BE2C (cell line): ENCODE data around the gene SH3D21.
A peak's percentile ranks its signal among the peaks of the same experiment; 100 is the strongest.

Experiments used
- DNase-seq: peaks from one replicate; pipeline ENCODE4 v3.0.0-alpha.2; 2020
- H3K27me3 ChIP-seq: fragments of 250-450 bp; sonication (Bioruptor Pico); 2 replicates; pipeline ENCODE4 v1.5.1; 2020; ENCODE audit warnings: mild to moderate bottlenecking
- H3K36me3 ChIP-seq: fragments of 250-450 bp; sonication (Bioruptor Pico); 2 replicates; pipeline ENCODE4 v1.5.1; 2020; ENCODE audit warnings: mild to moderate bottlenecking
- H3K4me1 ChIP-seq: fragments of 250-450 bp; sonication (Bioruptor Pico); 2 replicates; pipeline ENCODE4 v1.5.1; 2020
- H3K4me3 ChIP-seq: 2 replicates; pipeline ENCODE4 v1.5.1; 2011; ENCODE audit warnings: low read depth, low read length
- H3K9me3 ChIP-seq: fragments of 250-450 bp; sonication (Bioruptor Pico); 2 replicates; pipeline ENCODE4 v1.5.1; 2020
- CTCF ChIP-seq: IDR thresholded peaks from 2 replicates; pipeline ENCODE4 v1.5.1; 2012; ENCODE audit warnings: mild to moderate bottlenecking, low read depth, low read length

Gene SH3D21

DNA sequence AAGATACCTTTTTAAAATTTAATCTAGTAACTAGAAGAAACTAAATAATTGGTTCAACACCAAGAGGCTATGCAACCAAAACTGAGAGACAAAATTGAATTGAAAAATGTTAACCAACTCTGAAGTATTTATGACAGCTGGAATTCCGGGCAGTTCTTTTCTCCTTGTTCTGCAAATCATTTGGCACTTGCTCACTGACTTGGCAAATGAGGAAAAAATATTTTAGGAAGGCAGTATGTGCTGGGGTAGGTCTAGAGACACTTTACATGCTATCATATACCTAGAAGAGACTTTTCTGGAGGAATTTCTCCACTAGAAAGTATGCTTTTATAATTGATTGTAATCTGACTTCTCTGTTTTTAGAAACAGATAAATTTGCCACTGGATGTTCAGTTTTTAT is 22.1 kb upstream of the SH3D21 start:
- no peak for DNase-seq
- peaks cover 29% of the 10 kb centered on the region for H3K36me3 ChIP-seq
- H3K4me1 ChIP-seq: no peaks in the 10 kb centered on the region
- H3K4me3 ChIP-seq: no peak overlapping the region
- TF ChIP-seq CTCF: no peak
- H3K27me3 ChIP-seq: no peaks in the 10 kb centered on the region
- H3K9me3 ChIP-seq: no peaks in the 10 kb centered on the region

DNA sequence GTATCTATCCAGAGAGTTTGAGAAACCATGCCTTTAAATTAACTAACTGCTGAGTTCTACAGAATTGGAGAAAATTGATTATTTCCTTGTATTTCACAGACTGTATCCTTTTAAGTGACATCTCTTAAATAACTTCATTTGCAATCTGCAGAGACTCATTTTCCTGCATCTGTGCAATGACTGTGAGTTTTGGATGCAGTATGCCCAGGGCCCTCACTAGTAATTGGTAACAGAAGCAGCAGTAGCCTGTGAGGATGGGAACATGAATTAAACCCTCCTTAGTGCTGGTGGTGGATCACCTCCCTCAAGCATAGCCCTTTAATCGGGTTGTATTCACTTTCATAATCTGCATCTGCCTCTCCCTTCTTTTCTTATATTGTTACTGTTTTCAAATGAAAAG is 21.7 kb upstream of the SH3D21 start:
- no peak for DNase-seq
- TF ChIP-seq CTCF: no peak
- Histone ChIP-seq H3K4me3 (no peak overlapping the region), H3K9me3 (no peaks in the 10 kb centered on the region), H3K36me3 (peaks cover 29% of the 10 kb centered on the region), H3K4me1 (no peaks in the 10 kb centered on the region), H3K27me3 (no peaks in the 10 kb centered on the region)

GRCh38 chr1:36285443-36286101 is 20.6 kb upstream of the SH3D21 start:
- H3K36me3 ChIP-seq: peaks cover 29% of the 10 kb centered on the region
- TF ChIP-seq CTCF: peak; percentile 60
- no peaks in the 10 kb centered on the region for H3K9me3 ChIP-seq
- no peak overlapping the region for H3K4me3 ChIP-seq
- no peaks in the 10 kb centered on the region for H3K4me1 ChIP-seq
- H3K27me3 ChIP-seq: no peaks in the 10 kb centered on the region
- peak; percentile 57 for DNase-seq

DNA sequence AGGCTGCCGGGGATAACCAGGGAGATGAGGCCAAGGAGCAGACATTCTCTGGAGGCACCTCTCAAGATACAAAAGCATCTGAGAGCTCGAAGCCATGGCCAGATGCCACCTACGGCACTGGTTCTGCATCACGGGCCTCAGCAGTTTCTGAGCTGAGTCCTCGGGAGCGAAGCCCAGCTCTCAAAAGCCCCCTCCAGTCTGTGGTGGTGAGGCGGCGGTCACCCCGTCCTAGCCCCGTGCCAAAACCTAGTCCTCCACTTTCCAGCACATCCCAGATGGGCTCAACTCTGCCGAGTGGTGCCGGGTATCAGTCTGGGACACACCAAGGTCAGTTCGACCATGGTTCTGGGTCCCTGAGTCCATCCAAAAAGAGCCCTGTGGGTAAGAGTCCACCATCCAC is 19.4 kb upstream of the SH3D21 start:
- no peaks in the 10 kb centered on the region for H3K4me1 ChIP-seq
- no peaks in the 10 kb centered on the region for H3K27me3 ChIP-seq
- no peak for DNase-seq
- no peak for TF ChIP-seq CTCF
- H3K9me3 ChIP-seq: no peaks in the 10 kb centered on the region
- no peak overlapping the region for H3K4me3 ChIP-seq
- peaks cover 33% of the 10 kb centered on the region for H3K36me3 ChIP-seq

GRCh38 chr1:36287595-36287994 is 18.6 kb upstream of the SH3D21 start:
- no peaks in the 10 kb centered on the region for H3K9me3 ChIP-seq
- H3K27me3 ChIP-seq: no peaks in the 10 kb centered on the region
- no peak overlapping the region for H3K4me3 ChIP-seq
- no peak for TF ChIP-seq CTCF
- peaks cover 32% of the 10 kb centered on the region for H3K36me3 ChIP-seq
- H3K4me1 ChIP-seq: no peaks in the 10 kb centered on the region
- DNase-seq: no peak

- no peak overlapping the region for H3K4me3 ChIP-seq
- H3K36me3 ChIP-seq: peaks cover 16% of the 10 kb centered on the region
- no peaks in the 10 kb centered on the region; the same call in 1 of the 2 replicates for H3K4me1 ChIP-seq
- H3K9me3 ChIP-seq: no peaks in the 10 kb centered on the region
- no peak for DNase-seq
- no peaks in the 10 kb centered on the region for H3K27me3 ChIP-seq
- TF ChIP-seq CTCF: no peak
Observed at GRCh38 chr1:36295390-36295789, 10.8 kb upstream of the SH3D21 start.
